ENCODE data around the gene SEPTIN7. TPM values are rescaled to one million over a fixed set of nuclear protein-coding genes. Genes with fewer than 3 reads are reported as not detected.

SEPTIN7 gene
- total RNA-seq, 1 experiment from 2014 or later, result 161 TPM

GRCh38 chr7:35792873-35793489 is 7.9 kb upstream of the SEPTIN7 start:
- ATAC-seq (no peak), DNase-seq (ENCODE audit: low spot score) (no peak)
- Mint-ChIP-seq H3K36me3 (peaks cover 19% of the 10 kb centered on the region), H3K27me3 (ENCODE audit: low read depth) (peaks cover 4% of the 10 kb centered on the region; the same call in 1 of the 2 replicates), H3K27ac (no peak overlapping the region), H3K9me3 (peaks cover 15% of the 10 kb centered on the region), H3K4me3 (no peak overlapping the region), H3K4me1 (peaks cover 13% of the 10 kb centered on the region)
- POLR2A ChIA-PET, result no interaction called here
- no peak for TF ChIP-seq FOXK1 (CRISPR knock-in tag; IDR thresholded peaks at IDR 0.05)
- no peak for TF ChIP-seq ZNF512 (CRISPR knock-in tag; IDR thresholded peaks at IDR 0.05; ENCODE audit: borderline replicate concordance)
- TF ChIP-seq NFYB (CRISPR knock-in tag; conservative IDR thresholded peaks at IDR 0.05; ENCODE audit: low read depth), result no peak
- no peak for TF ChIP-seq ZNF317 (CRISPR knock-in tag; IDR thresholded peaks at IDR 0.05; ENCODE audit: borderline replicate concordance, low read depth)
- no peak for TF ChIP-seq ZNF416 (CRISPR knock-in tag; IDR thresholded peaks at IDR 0.05)
- TF ChIP-seq ZNF425 (CRISPR knock-in tag; conservative IDR thresholded peaks at IDR 0.05), result no peak
- TF ChIP-seq ELF4 (CRISPR knock-in tag; IDR thresholded peaks at IDR 0.05; ENCODE audit: low read depth), result no peak
- no peak for TF ChIP-seq ZMAT4 (CRISPR knock-in tag; IDR thresholded peaks at IDR 0.05)
- no peak for TF ChIP-seq STAT6 (CRISPR knock-in tag; conservative IDR thresholded peaks at IDR 0.05; ENCODE audit: low read depth)
- CTCF ChIA-PET, result no interaction called here

- no peak for ATAC-seq
- CTCF ChIA-PET, result no interaction called here
- Mint-ChIP-seq H3K4me1 (peaks cover 19% of the 10 kb centered on the region), H3K9me3 (no peaks in the 10 kb centered on the region), H3K36me3 (no peaks in the 10 kb centered on the region), H3K4me3 (no peak overlapping the region), H3K27me3 (ENCODE audit: low read depth) (no peaks in the 10 kb centered on the region), H3K27ac (no peak overlapping the region)
- POLR2A ChIA-PET, result no interaction called here
- DNase-seq (ENCODE audit: low spot score), result no peak
- TF ChIP-seq NFE2L1 (CRISPR knock-in tag; IDR thresholded peaks at IDR 0.05) (no peak), HMGA2 (CRISPR knock-in tag; IDR thresholded peaks at IDR 0.05) (no peak), KAT7 (CRISPR knock-in tag; IDR thresholded peaks at IDR 0.05; ENCODE audit: borderline replicate concordance) (no peak), MAX (CRISPR knock-in tag; IDR thresholded peaks at IDR 0.05) (no peak), USF2 (CRISPR knock-in tag; IDR thresholded peaks at IDR 0.05) (no peak), AFF4 (CRISPR knock-in tag; IDR thresholded peaks at IDR 0.05; ENCODE audit: borderline replicate concordance) (no peak), NR3C1 (CRISPR knock-in tag; conservative IDR thresholded peaks at IDR 0.05; ENCODE audit: low read depth) (no peak), ZNF416 (CRISPR knock-in tag; IDR thresholded peaks at IDR 0.05) (no peak)
These were observed 3.5 kb upstream of the SEPTIN7 start for GRCh38 chr7:35797311-35797710.
